Fibroblast of mammary gland (primary cell): Measurements from ENCODE around the gene ATP10B.

ENCODE experiments used
- DNase-seq: peaks from one replicate; pipeline ENCODE4 v3.0.0-alpha.2; 2010; ENCODE audit warnings: low read depth
- H3K4me3 ChIP-seq: 2 replicates; pipeline ENCODE4 v1.5.1; 2011; ENCODE audit warnings: low read depth, mild to moderate bottlenecking, low read length, moderate library complexity; ENCODE audit not compliant: control insufficient read depth
- TF ChIP-seq, protein P1 (sequence below): conservative IDR thresholded peaks from 2 replicates; pipeline ENCODE4 v1.5.1; 2011; ENCODE audit warnings: low read depth, low read length, inconsistent platforms; ENCODE audit not compliant: control insufficient read depth, insufficient read depth

Gene ATP10B

DNA sequence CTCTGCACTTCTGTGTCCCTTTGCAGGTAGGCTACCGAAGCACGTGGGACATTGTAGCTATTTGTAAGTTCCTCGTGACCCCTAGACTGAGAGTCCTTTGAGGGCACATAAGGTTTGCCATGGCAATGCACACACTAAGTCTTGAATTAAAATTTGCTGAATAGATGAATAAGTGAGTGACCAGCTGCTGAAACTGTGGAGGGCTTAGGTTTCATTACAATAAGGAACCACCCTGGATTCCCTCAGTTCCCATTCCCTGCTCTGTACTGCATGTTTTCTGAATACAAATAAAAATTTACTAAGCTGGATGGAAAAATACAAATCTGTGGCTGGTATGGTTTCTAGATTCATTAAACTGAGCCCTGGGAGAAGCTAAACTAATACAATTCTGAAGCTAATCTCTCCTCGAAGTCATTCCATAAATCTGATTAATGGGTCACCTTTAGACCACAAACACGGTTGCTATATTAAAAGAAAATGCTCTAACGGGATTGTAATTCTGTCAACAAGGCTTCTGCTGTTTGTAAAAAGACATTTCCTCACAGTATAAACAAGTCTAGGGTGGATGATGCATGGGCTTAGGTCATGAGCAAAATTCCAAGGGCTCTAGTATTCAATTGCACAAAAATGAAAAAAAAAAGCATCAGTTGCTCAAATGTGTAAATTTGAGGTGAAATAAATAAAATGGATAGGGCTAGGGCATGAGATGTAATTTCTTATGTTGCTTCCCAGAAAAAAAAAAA is 172.3 kb downstream of the ATP10B start:
- no peak for DNase-seq
- H3K4me3 ChIP-seq = no peak overlapping the region

DNA sequence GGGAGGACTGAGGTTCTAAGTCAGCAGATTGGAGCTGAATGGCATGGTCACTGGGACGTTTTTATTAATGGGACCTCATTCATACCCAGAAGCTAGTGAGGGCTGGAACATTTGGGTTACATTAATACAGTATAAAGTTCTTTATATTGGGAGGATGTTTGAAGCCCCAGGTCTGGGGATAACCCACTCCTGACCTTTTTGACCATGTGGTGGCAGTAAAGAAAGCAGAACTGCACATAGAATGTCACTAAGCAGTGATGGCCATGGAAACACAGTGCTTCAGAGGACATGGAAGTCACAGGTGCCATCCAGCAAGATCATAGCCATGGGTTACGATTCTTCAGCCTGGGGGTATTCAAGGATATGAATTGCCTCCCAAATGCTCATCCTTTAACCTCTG is 176.0 kb downstream of the ATP10B start:
- H3K4me3 ChIP-seq = no peak overlapping the region
- no peak for DNase-seq
- TF ChIP-seq, protein P1, sequence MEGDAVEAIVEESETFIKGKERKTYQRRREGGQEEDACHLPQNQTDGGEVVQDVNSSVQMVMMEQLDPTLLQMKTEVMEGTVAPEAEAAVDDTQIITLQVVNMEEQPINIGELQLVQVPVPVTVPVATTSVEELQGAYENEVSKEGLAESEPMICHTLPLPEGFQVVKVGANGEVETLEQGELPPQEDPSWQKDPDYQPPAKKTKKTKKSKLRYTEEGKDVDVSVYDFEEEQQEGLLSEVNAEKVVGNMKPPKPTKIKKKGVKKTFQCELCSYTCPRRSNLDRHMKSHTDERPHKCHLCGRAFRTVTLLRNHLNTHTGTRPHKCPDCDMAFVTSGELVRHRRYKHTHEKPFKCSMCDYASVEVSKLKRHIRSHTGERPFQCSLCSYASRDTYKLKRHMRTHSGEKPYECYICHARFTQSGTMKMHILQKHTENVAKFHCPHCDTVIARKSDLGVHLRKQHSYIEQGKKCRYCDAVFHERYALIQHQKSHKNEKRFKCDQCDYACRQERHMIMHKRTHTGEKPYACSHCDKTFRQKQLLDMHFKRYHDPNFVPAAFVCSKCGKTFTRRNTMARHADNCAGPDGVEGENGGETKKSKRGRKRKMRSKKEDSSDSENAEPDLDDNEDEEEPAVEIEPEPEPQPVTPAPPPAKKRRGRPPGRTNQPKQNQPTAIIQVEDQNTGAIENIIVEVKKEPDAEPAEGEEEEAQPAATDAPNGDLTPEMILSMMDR = no peak

More for the DNA sequence above, 172.3 kb downstream of the ATP10B start:
- TF ChIP-seq, protein P1 = no peak

DNA sequence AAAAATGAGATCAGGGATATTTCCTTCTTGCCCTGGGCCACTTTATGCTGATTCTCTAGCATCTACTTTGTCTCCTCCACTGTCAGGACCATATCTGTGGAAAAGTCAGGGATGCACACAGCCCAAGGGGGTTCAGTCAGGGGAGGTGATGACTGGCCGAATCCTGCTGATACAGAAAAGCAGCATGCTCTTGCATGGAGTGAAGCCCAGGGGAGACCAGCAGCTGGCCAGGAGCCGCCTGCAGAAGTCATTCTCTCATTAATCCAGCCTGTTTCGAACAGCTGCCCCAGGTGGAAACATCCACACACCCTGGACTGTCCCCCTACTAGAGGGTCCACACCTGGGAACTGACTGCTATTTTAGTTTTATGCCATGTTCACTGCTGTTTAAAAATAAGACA is 177.1 kb downstream of the ATP10B start:
- TF ChIP-seq, protein P1 = no peak
- no peak overlapping the region for H3K4me3 ChIP-seq
- no peak for DNase-seq

DNA sequence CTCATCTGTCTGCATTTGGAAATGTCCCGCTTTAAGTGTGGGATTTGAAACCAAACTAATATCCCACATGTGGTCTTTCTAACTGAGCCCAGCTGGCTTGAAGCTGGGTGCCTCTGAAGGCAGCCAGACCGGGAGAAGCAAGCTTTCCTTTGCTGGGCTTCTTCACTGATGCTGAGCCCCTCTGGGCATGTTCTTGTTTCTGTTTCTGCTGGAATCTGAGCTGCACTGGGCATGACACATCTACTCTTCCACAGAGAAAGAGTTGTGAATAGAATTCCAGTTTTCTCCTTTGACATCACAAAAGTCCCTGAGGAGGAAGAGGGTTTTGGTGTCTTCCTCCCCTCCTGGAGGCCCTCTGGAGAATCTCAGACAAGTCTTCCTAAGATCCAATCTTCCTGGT is 179.5 kb downstream of the ATP10B start:
- DNase-seq = no peak
- TF ChIP-seq, protein P1 = no peak
- no peak overlapping the region for H3K4me3 ChIP-seq

DNA sequence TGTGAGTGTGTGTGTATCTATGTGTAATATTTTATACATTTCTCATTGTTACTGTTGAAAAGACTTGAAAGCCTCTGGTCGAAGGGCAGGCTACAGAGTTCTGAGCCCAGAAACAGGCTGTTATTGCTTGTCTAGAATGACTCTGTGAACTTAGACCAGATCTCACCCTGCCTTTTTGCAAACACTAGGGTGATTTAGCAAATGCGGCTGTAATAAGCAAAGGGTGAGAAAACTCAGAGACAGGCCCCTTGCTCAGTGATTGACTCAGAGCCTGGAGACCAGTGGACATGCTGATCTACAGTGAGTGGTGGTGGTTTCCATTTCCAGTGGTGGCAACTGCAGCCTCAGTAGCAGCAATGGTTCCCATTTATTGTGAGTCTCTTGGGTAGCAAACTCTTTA is 183.7 kb downstream of the ATP10B start:
- TF ChIP-seq, protein P1 = no peak
- DNase-seq = no peak

DNA sequence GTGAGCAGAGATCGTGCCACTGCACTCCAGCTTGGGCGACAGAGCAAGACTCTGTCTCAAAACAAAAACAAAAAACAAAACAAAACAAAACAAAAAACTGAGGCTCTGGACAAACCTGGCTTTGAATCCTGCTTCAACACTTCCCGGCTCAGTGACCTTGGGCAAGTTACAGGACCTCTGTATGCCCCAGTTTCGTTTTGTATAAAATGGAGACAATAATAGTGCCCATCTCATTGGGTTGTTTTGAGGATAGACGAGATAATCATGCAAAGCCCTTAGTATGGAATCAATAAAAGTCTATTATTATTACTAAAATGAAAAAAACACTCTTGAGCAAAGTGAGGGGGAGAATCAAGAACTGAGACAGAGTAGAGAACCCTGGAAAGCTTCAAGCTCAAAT is 184.9 kb downstream of the ATP10B start:
- DNase-seq = no peak
- TF ChIP-seq, protein P1 = no peak
- H3K4me3 ChIP-seq = no peak overlapping the region

More for the DNA sequence above, 183.7 kb downstream of the ATP10B start:
- no peak overlapping the region for H3K4me3 ChIP-seq

DNA sequence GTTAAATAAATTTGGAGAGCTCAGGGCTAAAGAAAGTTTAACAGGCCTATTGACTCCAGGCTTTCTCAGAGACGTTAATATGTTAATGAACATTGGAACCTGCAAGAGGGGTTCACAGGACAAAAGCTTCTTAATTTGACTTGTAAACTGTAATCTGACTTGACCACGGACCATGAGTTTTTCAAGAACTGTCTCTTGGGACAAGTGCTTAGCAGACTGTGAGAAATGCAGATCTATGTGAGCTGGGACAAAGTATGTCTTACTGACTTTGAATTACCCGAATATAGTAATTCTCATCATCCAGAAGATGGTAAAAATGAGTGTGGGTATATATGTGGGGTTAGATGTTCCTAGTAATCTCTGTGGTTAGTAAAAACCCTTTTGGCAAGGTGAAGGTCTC is 186.6 kb downstream of the ATP10B start:
- H3K4me3 ChIP-seq = no peak overlapping the region
- DNase-seq = no peak
- TF ChIP-seq, protein P1 = no peak
